Hepatocyte (in vitro differentiated cells): ENCODE results near the gene DACT1. TPM values are rescaled to one million over a fixed set of nuclear protein-coding genes. Genes with fewer than 3 reads are reported as not detected.

Experiments
- DNase-seq: peaks from one replicate; pipeline ENCODE4 v3.0.0-alpha.2; 2016; ENCODE audit warnings: low spot score
- H2AFZ ChIP-seq: fragments of 200-600 bp; sonication (generic); 2 replicates; pipeline ENCODE4 v1.6.0; 2016; ENCODE audit warnings: antibody characterized with exemption, mild to moderate bottlenecking
- H3K27ac ChIP-seq: fragments of 200-600 bp; sonication (generic); 2 replicates; pipeline ENCODE4 v1.5.1; 2016; ENCODE audit warnings: mild to moderate bottlenecking
- H3K27me3 ChIP-seq: fragments of 200-600 bp; sonication (generic); 2 replicates; pipeline ENCODE4 v1.6.1; 2016
- H3K36me3 ChIP-seq: fragments of 200-600 bp; sonication (generic); replicated peaks from 2 replicates; pipeline ENCODE4 v1.5.1; 2016; ENCODE audit warnings: low read depth; ENCODE audit not compliant: insufficient read depth
- H3K4me1 ChIP-seq: fragments of 200-600 bp; sonication (generic); 2 replicates; pipeline ENCODE4 v1.5.1; 2016; ENCODE audit warnings: mild to moderate bottlenecking, moderate library complexity; ENCODE audit not compliant: insufficient read depth
- H3K4me2 ChIP-seq: fragments of 200-600 bp; sonication (generic); 2 replicates; pipeline ENCODE4 v1.6.0; 2016
- H3K4me3 ChIP-seq: fragments of 200-600 bp; sonication (generic); 2 replicates; pipeline ENCODE4 v1.5.1; 2016; ENCODE audit warnings: mild to moderate bottlenecking
- H3K79me2 ChIP-seq: fragments of 200-600 bp; sonication (generic); 2 replicates; pipeline ENCODE4 v1.6.0; 2017; ENCODE audit warnings: mild to moderate bottlenecking
- H3K9me2 ChIP-seq: fragments of 200-600 bp; sonication (generic); replicated peaks from 2 replicates; pipeline ENCODE4 v1.6.0; 2017; ENCODE audit warnings: mild to moderate bottlenecking; ENCODE audit not compliant: insufficient read depth
- H3K9me3 ChIP-seq: fragments of 200-600 bp; sonication (generic); 2 replicates; pipeline ENCODE4 v1.5.1; 2016; ENCODE audit warnings: low read depth, mild to moderate bottlenecking
- H4K20me1 ChIP-seq: fragments of 200-600 bp; sonication (generic); 2 replicates; pipeline ENCODE4 v1.6.0; 2016; ENCODE audit warnings: mild to moderate bottlenecking; ENCODE audit not compliant: insufficient read depth, poor library complexity, severe bottlenecking
- EZH2 ChIP-seq: fragments of 200-600 bp; sonication (generic); IDR thresholded peaks from 2 replicates; pipeline ENCODE4 v1.6.1; 2016; ENCODE audit warnings: antibody characterized with exemption, mild to moderate bottlenecking, borderline replicate concordance
- EZH2phosphoT487 ChIP-seq: fragments of 200-600 bp; sonication (generic); IDR thresholded peaks from one replicate; pipeline ENCODE4 v1.6.1; 2018; ENCODE audit warnings: antibody characterized with exemption, mild to moderate bottlenecking, low read depth, moderate library complexity; ENCODE audit not compliant: unreplicated experiment, severe bottlenecking
- WGBS: methylation state at CpG from one replicate; pipeline ENCODE4 v1.1.6; 2016; ENCODE audit warnings: low lambda C conversion rate; ENCODE audit errors: missing lambda C conversion rate; 5-methylcytosine and 5-hydroxymethylcytosine counted together
- polyA plus RNA-seq: library from polyadenylated mRNA; unstranded; fragments of >200 nt; fragmentation: Nextera tagmentation; extraction: Ambion mirVana; gene quantifications from 2 replicates; pipeline ENCODE4 v1.2.1, GENCODE V29; 2016
- total RNA-seq: library from RNA; depleted of rRNA; stranded (reverse); fragments of >200 nt; gene quantifications from 2 replicates; pipeline ENCODE4 v1.2.3, GENCODE V29; 2014
- TF ChIP-seq, protein P1 (sequence below): fragments of 200-600 bp; sonication (generic); IDR thresholded peaks from 2 replicates; pipeline ENCODE4 v1.5.1; 2016; ENCODE audit warnings: antibody characterized with exemption, mild to moderate bottlenecking; ENCODE audit not compliant: poor library complexity

DACT1 gene
- total and polyA plus RNA-seq, 2 experiments from 2014 or later = 13.2 to 19.6 TPM

DNA sequence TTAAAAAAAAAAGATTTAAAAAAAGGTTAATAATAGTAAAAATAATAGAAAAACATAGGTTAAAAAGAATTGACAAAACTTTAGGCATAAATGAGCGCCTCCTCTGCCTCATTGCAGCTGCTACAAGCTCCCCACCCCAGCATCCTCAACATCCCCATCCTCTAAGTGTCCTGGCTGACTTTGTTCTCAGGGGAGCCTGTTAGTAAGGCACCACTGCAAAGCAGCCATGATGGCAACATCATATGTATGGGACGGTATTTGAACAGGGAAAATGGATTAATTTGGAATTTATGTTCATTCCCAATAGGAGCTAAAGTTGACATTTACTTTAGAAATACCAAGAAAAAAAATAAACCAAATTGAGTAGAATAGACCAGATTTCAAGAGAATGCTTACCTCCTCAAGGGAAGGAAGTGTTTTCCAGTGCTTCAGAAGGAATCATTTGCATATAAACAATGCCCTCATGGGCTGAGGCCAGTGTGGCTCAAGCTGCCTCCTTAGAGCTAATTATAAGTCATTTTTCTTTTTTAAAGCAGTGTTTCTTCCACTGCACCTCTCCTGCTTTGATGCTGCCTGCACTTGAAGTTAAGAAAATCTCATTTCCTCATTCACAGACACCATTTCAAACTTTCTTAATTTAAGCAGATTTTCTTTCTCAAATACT lies 59.6 kb downstream of the DACT1 start:
- Histone ChIP-seq H3K4me3 (no peak overlapping the region), H4K20me1 (no peaks in the 10 kb centered on the region), H3K36me3 (no peaks in the 10 kb centered on the region), H3K4me2 (no peak overlapping the region), H3K27me3 (no peaks in the 10 kb centered on the region), H3K9me3 (no peaks in the 10 kb centered on the region), H3K27ac (no peak overlapping the region), H3K79me2 (no peaks in the 10 kb centered on the region), H3K4me1 (no peaks in the 10 kb centered on the region), H3K9me2 (no peaks in the 10 kb centered on the region), H2AFZ (no peak overlapping the region)
- TF ChIP-seq EZH2 (no peak), EZH2phosphoT487 (no peak)
- TF ChIP-seq, protein P1, sequence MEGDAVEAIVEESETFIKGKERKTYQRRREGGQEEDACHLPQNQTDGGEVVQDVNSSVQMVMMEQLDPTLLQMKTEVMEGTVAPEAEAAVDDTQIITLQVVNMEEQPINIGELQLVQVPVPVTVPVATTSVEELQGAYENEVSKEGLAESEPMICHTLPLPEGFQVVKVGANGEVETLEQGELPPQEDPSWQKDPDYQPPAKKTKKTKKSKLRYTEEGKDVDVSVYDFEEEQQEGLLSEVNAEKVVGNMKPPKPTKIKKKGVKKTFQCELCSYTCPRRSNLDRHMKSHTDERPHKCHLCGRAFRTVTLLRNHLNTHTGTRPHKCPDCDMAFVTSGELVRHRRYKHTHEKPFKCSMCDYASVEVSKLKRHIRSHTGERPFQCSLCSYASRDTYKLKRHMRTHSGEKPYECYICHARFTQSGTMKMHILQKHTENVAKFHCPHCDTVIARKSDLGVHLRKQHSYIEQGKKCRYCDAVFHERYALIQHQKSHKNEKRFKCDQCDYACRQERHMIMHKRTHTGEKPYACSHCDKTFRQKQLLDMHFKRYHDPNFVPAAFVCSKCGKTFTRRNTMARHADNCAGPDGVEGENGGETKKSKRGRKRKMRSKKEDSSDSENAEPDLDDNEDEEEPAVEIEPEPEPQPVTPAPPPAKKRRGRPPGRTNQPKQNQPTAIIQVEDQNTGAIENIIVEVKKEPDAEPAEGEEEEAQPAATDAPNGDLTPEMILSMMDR = no peak
- DNase-seq = no peak
- 90% methylated on average over 2 of the region's 2 CpGs for WGBS

Other genes with a start within 250 kb of the DACT1 start
- not detected in 2 replicates for gene TOMM20L, start 242.0 kb upstream of the DACT1 start, total RNA-seq
- 0.33 TPM in 1 of 2 replicates, not detected in the other for gene TOMM20L, start 242.0 kb upstream of the DACT1 start, polyA plus RNA-seq
- 65.5 and 70.9 TPM in 2 replicates for gene TIMM9, start 210.4 kb upstream of the DACT1 start, total RNA-seq
- gene TIMM9, start 210.4 kb upstream of the DACT1 start, polyA plus RNA-seq = 44.8 and 63.6 TPM in 2 replicates
- gene KIAA0586, start 210.2 kb upstream of the DACT1 start, total RNA-seq = 14.0 and 21.4 TPM in 2 replicates
- gene KIAA0586, start 210.2 kb upstream of the DACT1 start, polyA plus RNA-seq = 6.1 and 7.3 TPM in 2 replicates